GM12878 (cell line): ENCODE data around the gene OSBPL2. TPM values are rescaled to one million over a fixed set of nuclear protein-coding genes. Genes with fewer than 3 reads are reported as not detected.

Experiments used
- ATAC-seq: fragments of 200-7000 bp; cut with Tn5 transposase; 3 replicates; pipeline ENCODE4 v1.9.1; 2020; ENCODE audit warnings: mild to moderate bottlenecking, moderate library complexity
- BruUV-seq: library from RNA; stranded (reverse); fragments of 400-500 nt; replicated peaks from 2 replicates; lab custom pipeline; 2021; lab: Mats Ljungman, UMichigan
- CTCF ChIA-PET: fragments of 300-600 bp; sonication (Branson Sonifier 250); formaldehyde crosslinking; extraction: SDS; loops from one replicate; lab custom pipeline; 2021; ENCODE audit warnings: inconsistent platforms; lab: Yijun Ruan, JAX
- POLR2A ChIA-PET: fragments of 350-600 bp; formaldehyde crosslinking; extraction: SDS; loops from one replicate; lab custom pipeline; 2021; ENCODE audit warnings: inconsistent platforms; lab: Charles Lee
- RAD21 ChIA-PET: fragments of 300-600 bp; sonication (Branson Sonifier 250); formaldehyde crosslinking; loops from one replicate; lab custom pipeline; 2023; ENCODE audit warnings: antibody characterized with exemption; ENCODE audit not compliant: unreplicated experiment; lab: Charles Lee
- SMC1A ChIA-PET: fragments of 300-600 bp; sonication (Branson Sonifier 250); formaldehyde crosslinking; loops from one replicate; lab custom pipeline; 2023; ENCODE audit not compliant: unreplicated experiment, uncharacterized antibody; lab: Charles Lee
- DNase-seq: peaks from one replicate; pipeline ENCODE4 v3.0.0-alpha.2; 2011; ENCODE audit warnings: low read depth, low spot score
- FAIRE-seq: peaks from 3 replicates; lab custom pipeline; 2011; peaks lifted over from hg19 to GRCh38; lab: Jason Lieb, UNC
- H2AFZ ChIP-seq: 2 replicates; pipeline ENCODE4 v1.6.0; 2011; ENCODE audit warnings: low read depth, low read length, control low read depth; ENCODE audit not compliant: control insufficient read depth
- H3K27ac ChIP-seq: 2 replicates; pipeline ENCODE4 v1.5.1; 2011; ENCODE audit warnings: control low read depth; ENCODE audit not compliant: control insufficient read depth, insufficient read depth
- H3K27me3 ChIP-seq, 2 experiments: replicated peaks in 1 of 2; 2 replicates each; pipeline versions ENCODE4 v1.6.0 to v1.6.1; 2011; ENCODE audit warnings: low read length in 1 of 2; ENCODE audit not compliant: control insufficient read depth in 2 of 2, insufficient read depth in 2 of 2
- H3K36me3 ChIP-seq, 2 experiments: 2 replicates each; pipeline ENCODE4 v1.5.1; 2011; ENCODE audit warnings: low read length in 1 of 2; ENCODE audit not compliant: control insufficient read depth in 2 of 2, insufficient read depth in 2 of 2
- H3K4me1 ChIP-seq: 2 replicates; pipeline ENCODE4 v1.6.1; 2011; ENCODE audit warnings: mild to moderate bottlenecking, low read length, moderate library complexity, mixed read lengths; ENCODE audit not compliant: control insufficient read depth, insufficient read depth
- H3K4me2 ChIP-seq: 2 replicates; pipeline ENCODE4 v1.6.0; 2011; ENCODE audit warnings: control low read depth; ENCODE audit not compliant: control insufficient read depth, insufficient read depth
- H3K4me3 ChIP-seq: fragments of 200-600 bp; sonication (generic); 2 replicates; pipeline ENCODE4 v1.5.1; 2016
- H3K79me2 ChIP-seq: 2 replicates; pipeline ENCODE4 v1.6.0; 2011; ENCODE audit warnings: low read length; ENCODE audit not compliant: control insufficient read depth, insufficient read depth
- H3K9ac ChIP-seq: 2 replicates; pipeline ENCODE4 v1.8.0; 2011; ENCODE audit warnings: low read length, control low read depth, mixed read lengths; ENCODE audit not compliant: control insufficient read depth, insufficient read depth
- H3K9me3 ChIP-seq: replicated peaks from 3 replicates; pipeline ENCODE4 v1.5.1; 2011; ENCODE audit warnings: mild to moderate bottlenecking, low read length; ENCODE audit not compliant: control insufficient read depth, insufficient read depth
- H4K20me1 ChIP-seq: 2 replicates; pipeline ENCODE4 v1.6.0; 2011; ENCODE audit not compliant: control insufficient read depth, insufficient read depth
- WGBS: methylation state at CpG from one replicate; pipeline ENCODE4 v1.1.6; 2016; ENCODE audit warnings: low lambda C conversion rate; ENCODE audit not compliant: insufficient replicate concordance, insufficient coverage; ENCODE audit errors: missing lambda C conversion rate; 5-methylcytosine and 5-hydroxymethylcytosine counted together
- in situ Hi-C: fragments of 300-500 bp; cut with MboI; formaldehyde crosslinking; loops from 9 replicates; pipeline ENCODE4 v1.14.3; 2018; ENCODE audit warnings: mixed read lengths
- intact Hi-C: fragments of 100-400 bp; cut with micrococcal nuclease; formaldehyde crosslinking; loops from one replicate; pipeline ENCODE4 v1.14.2; 2022; ENCODE audit not compliant: unreplicated experiment
- polyA plus RNA-seq, 11 experiments: library from polyadenylated mRNA; depleted of rRNA in 4 of 11; unstranded in 6 of 11; stranded (reverse) in 5 of 11; fragments of >200 nt; fragmentation: Nextera tagmentation in 4 of 11; fragmentation: Illumina TruSeq in 1 of 11; extraction: Ambion mirVana in 4 of 11; extraction: Trizol in 1 of 11; gene quantifications; 1 replicate in 1 of 11; 2 replicates in 10 of 11; pipeline versions ENCODE4 v1.2.1 to v1.2.3, GENCODE V29; 2011 to 2016; ENCODE audit warnings: inconsistent platforms in 2 of 11, missing spikeins in 2 of 11, low read depth in 1 of 11
- total RNA-seq, 4 experiments: library from RNA; depleted of rRNA in 3 of 4; stranded (reverse); fragments of >200 nt in 3 of 4; fragmentation: Illumina TruSeq in 1 of 4; extraction: Trizol in 1 of 4; gene quantifications; 2 replicates each; pipeline versions ENCODE4 v1.2.1 to v1.2.3, GENCODE V29; 2013 to 2021
- TF ChIP-seq, protein P1 (sequence below): fragments of 450-650 bp; IDR thresholded peaks from 2 replicates; pipeline ENCODE4 v1.6.1; 2018; ENCODE audit warnings: mild to moderate bottlenecking, low read depth, moderate library complexity; ENCODE audit not compliant: partially characterized antibody
- TF ChIP-seq, protein P2 (sequence below): fragments of 450-650 bp; IDR thresholded peaks from 2 replicates; pipeline ENCODE4 v1.6.1; 2017; ENCODE audit warnings: borderline replicate concordance
- TF ChIP-seq, protein P3 (sequence below): fragments of 450-650 bp; conservative IDR thresholded peaks from 2 replicates; pipeline ENCODE4 v1.6.1; 2017; ENCODE audit warnings: mild to moderate bottlenecking, moderate library complexity

OSBPL2 gene
- total and polyA plus RNA-seq, 10 of the 15 experiments (the other 5 are each of a cell fraction or from before 2014, with no cell fraction given): 2.8 to 22.3 (median 14.7) TPM

- ATAC-seq: no peak
- Histone ChIP-seq H3K36me3 (no peaks in the 10 kb centered on the region), H3K27me3 (no peaks in the 10 kb centered on the region), H4K20me1 (no peaks in the 10 kb centered on the region), H3K79me2 (no peaks in the 10 kb centered on the region), H3K4me3 (no peak overlapping the region), H2AFZ (no peak overlapping the region), H3K27ac (no peak overlapping the region), H3K4me2 (no peak overlapping the region), H3K9ac (no peak overlapping the region), H3K4me1 (peaks cover 5% of the 10 kb centered on the region), H3K9me3 (no peaks in the 10 kb centered on the region; the same call in 2 of the 3 replicates)
- RAD21 ChIA-PET: no interaction called here
- TF ChIP-seq, protein P1, sequence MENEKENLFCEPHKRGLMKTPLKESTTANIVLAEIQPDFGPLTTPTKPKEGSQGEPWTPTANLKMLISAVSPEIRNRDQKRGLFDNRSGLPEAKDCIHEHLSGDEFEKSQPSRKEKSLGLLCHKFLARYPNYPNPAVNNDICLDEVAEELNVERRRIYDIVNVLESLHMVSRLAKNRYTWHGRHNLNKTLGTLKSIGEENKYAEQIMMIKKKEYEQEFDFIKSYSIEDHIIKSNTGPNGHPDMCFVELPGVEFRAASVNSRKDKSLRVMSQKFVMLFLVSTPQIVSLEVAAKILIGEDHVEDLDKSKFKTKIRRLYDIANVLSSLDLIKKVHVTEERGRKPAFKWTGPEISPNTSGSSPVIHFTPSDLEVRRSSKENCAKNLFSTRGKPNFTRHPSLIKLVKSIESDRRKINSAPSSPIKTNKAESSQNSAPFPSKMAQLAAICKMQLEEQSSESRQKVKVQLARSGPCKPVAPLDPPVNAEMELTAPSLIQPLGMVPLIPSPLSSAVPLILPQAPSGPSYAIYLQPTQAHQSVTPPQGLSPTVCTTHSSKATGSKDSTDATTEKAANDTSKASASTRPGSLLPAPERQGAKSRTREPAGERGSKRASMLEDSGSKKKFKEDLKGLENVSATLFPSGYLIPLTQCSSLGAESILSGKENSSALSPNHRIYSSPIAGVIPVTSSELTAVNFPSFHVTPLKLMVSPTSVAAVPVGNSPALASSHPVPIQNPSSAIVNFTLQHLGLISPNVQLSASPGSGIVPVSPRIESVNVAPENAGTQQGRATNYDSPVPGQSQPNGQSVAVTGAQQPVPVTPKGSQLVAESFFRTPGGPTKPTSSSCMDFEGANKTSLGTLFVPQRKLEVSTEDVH: no peak
- TF ChIP-seq, protein P2, sequence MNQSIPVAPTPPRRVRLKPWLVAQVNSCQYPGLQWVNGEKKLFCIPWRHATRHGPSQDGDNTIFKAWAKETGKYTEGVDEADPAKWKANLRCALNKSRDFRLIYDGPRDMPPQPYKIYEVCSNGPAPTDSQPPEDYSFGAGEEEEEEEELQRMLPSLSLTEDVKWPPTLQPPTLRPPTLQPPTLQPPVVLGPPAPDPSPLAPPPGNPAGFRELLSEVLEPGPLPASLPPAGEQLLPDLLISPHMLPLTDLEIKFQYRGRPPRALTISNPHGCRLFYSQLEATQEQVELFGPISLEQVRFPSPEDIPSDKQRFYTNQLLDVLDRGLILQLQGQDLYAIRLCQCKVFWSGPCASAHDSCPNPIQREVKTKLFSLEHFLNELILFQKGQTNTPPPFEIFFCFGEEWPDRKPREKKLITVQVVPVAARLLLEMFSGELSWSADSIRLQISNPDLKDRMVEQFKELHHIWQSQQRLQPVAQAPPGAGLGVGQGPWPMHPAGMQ: no peak
- TF ChIP-seq, protein P3, sequence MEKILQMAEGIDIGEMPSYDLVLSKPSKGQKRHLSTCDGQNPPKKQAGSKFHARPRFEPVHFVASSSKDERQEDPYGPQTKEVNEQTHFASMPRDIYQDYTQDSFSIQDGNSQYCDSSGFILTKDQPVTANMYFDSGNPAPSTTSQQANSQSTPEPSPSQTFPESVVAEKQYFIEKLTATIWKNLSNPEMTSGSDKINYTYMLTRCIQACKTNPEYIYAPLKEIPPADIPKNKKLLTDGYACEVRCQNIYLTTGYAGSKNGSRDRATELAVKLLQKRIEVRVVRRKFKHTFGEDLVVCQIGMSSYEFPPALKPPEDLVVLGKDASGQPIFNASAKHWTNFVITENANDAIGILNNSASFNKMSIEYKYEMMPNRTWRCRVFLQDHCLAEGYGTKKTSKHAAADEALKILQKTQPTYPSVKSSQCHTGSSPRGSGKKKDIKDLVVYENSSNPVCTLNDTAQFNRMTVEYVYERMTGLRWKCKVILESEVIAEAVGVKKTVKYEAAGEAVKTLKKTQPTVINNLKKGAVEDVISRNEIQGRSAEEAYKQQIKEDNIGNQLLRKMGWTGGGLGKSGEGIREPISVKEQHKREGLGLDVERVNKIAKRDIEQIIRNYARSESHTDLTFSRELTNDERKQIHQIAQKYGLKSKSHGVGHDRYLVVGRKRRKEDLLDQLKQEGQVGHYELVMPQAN: no peak
- no TSS peak for BruUV-seq
- intact Hi-C loops: no loop called here
- CTCF ChIA-PET: no interaction called here
- POLR2A ChIA-PET: no interaction called here
- SMC1A ChIA-PET: no interaction called here
- no peak for DNase-seq
- in situ Hi-C loops: no loop called here
- WGBS: 59% methylated on average over 18 of the region's 18 CpGs
- FAIRE-seq: no peak
Measured at GRCh38 chr20:62232770-62233645, 5.3 kb upstream of the OSBPL2 start.
